ENCODE results near the gene TRAPPC14. TPM values are rescaled to one million over a fixed set of nuclear protein-coding genes. Genes with fewer than 3 reads are reported as not detected.

Gene TRAPPC14
- total and polyA plus RNA-seq, 2 of the 13 experiments (the other 11 are each of a cell fraction or from before 2014, with no cell fraction given), result 4.7 to 9.6 TPM

- no peaks in the 10 kb centered on the region for H3K79me2 ChIP-seq (ENCODE audit: insufficient read depth, low read length)
- TF ChIP-seq, protein P1, sequence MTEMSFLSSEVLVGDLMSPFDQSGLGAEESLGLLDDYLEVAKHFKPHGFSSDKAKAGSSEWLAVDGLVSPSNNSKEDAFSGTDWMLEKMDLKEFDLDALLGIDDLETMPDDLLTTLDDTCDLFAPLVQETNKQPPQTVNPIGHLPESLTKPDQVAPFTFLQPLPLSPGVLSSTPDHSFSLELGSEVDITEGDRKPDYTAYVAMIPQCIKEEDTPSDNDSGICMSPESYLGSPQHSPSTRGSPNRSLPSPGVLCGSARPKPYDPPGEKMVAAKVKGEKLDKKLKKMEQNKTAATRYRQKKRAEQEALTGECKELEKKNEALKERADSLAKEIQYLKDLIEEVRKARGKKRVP (CRISPR knock-in tag; IDR thresholded peaks at IDR 0.05), result peak in 1 of 2 experiments; percentile 84; a peak in 2 of 4 replicates
- TF ChIP-seq CTCF (CRISPR knock-in tag; IDR thresholded peaks at IDR 0.05), result peak; percentile 43
- TF ChIP-seq RNF219 (CRISPR knock-in tag; IDR thresholded peaks at IDR 0.05), result no peak
- TF ChIP-seq, protein P2, sequence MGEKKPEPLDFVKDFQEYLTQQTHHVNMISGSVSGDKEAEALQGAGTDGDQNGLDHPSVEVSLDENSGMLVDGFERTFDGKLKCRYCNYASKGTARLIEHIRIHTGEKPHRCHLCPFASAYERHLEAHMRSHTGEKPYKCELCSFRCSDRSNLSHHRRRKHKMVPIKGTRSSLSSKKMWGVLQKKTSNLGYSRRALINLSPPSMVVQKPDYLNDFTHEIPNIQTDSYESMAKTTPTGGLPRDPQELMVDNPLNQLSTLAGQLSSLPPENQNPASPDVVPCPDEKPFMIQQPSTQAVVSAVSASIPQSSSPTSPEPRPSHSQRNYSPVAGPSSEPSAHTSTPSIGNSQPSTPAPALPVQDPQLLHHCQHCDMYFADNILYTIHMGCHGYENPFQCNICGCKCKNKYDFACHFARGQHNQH (CRISPR knock-in tag; IDR thresholded peaks at IDR 0.05), result no peak
- TF ChIP-seq CEBPG (CRISPR knock-in tag; IDR thresholded peaks at IDR 0.05), result peak; percentile 49
- no peak for TF ChIP-seq BCL6 (CRISPR knock-in tag; IDR thresholded peaks at IDR 0.05)
- TF ChIP-seq, protein P3, sequence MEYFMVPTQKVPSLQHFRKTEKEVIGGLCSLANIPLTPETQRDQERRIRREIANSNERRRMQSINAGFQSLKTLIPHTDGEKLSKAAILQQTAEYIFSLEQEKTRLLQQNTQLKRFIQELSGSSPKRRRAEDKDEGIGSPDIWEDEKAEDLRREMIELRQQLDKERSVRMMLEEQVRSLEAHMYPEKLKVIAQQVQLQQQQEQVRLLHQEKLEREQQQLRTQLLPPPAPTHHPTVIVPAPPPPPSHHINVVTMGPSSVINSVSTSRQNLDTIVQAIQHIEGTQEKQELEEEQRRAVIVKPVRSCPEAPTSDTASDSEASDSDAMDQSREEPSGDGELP (IDR thresholded peaks at IDR 0.05; ENCODE audit: borderline replicate concordance, low read depth), result peak; percentile 79
- TF ChIP-seq ETS1 (CRISPR knock-in tag; IDR thresholded peaks at IDR 0.05), result no peak
- no peak for TF ChIP-seq BRD4 (CRISPR knock-in tag; IDR thresholded peaks at IDR 0.05)
- TF ChIP-seq SMC3 (IDR thresholded peaks at IDR 0.05; ENCODE audit: low read length), result peak; percentile 37; the same call in 1 of the 2 replicates
- peak; percentile 57 for TF ChIP-seq STAG1 (CRISPR knock-in tag; IDR thresholded peaks at IDR 0.05)
- no peaks in the 10 kb centered on the region for H3K9me3 ChIP-seq (ENCODE audit: low read length)
- no TSS peak for BruUV-seq (replicated peaks)
- H3K27ac ChIP-seq (ENCODE audit: extremely low read length, insufficient read depth, low read length), result no peak overlapping the region
- H3K36me3 ChIP-seq (replicated peaks in 1 of 2; ENCODE audit: control insufficient read depth in 1 of 2, insufficient read depth in 2 of 2, low read length in 2 of 2), result no peaks in the 10 kb centered on the region
- H2AFZ ChIP-seq (ENCODE audit: low read length), result no peak overlapping the region
- peaks cover 8% of the 10 kb centered on the region; the same call in 1 of the 2 replicates for H3K4me1 ChIP-seq (ENCODE audit: insufficient read depth, low read length)
- H3K4me3 ChIP-seq (replicated peaks in 1 of 3; ENCODE audit: insufficient read depth in 1 of 3, low read depth in 2 of 3, low read length in 3 of 3), result no peak overlapping the region
- peaks cover 1 to 4% of the 10 kb centered on the region in 2 experiments; a peak in 2 of 5 replicates for H3K27me3 ChIP-seq (ENCODE audit: control insufficient read depth in 1 of 2, insufficient read depth in 2 of 2, low read length in 2 of 2)
- no peak overlapping the region for H3K9ac ChIP-seq (ENCODE audit: insufficient read depth, low read depth, low read length)
- intact Hi-C loops (cut with micrococcal nuclease; ENCODE audit: unreplicated experiment) (no loop called here), in situ Hi-C loops (cut with HindIII; ENCODE audit: extremely low pct_ligation_motif_present, low pct_unique_long_range_greater_than_20kb) (no loop called here)
- ChIA-PET POLR2A (no interaction called here), CTCF (ENCODE audit: low intra/inter-chr PET ratio, low total read pairs) (interaction anchor here (2.0 kb wide), 1 partner anchor 155 kb away, joined by 6 read pairs; no protein-coding TSS in a partner anchor)
- H3K4me2 ChIP-seq (ENCODE audit: low read depth, low read length), result no peak overlapping the region
- peak; percentile 62 for ATAC-seq
- WGBS (ENCODE audit: low lambda C conversion rate), result 14% methylated on average over 4 of the region's 4 CpGs
- peak; percentile 50 for FAIRE-seq
- H4K20me1 ChIP-seq (ENCODE audit: insufficient read depth, low read length), result no peaks in the 10 kb centered on the region
- peak; percentile 41 for DNase-seq (ENCODE audit: low spot score)
Observed at GRCh38 chr7:100190048-100190711, 31.7 kb upstream of the TRAPPC14 start.

Data from HepG2 (cell line).